ENCODE results near the gene SATB1.

The SATB1 gene

DNA sequence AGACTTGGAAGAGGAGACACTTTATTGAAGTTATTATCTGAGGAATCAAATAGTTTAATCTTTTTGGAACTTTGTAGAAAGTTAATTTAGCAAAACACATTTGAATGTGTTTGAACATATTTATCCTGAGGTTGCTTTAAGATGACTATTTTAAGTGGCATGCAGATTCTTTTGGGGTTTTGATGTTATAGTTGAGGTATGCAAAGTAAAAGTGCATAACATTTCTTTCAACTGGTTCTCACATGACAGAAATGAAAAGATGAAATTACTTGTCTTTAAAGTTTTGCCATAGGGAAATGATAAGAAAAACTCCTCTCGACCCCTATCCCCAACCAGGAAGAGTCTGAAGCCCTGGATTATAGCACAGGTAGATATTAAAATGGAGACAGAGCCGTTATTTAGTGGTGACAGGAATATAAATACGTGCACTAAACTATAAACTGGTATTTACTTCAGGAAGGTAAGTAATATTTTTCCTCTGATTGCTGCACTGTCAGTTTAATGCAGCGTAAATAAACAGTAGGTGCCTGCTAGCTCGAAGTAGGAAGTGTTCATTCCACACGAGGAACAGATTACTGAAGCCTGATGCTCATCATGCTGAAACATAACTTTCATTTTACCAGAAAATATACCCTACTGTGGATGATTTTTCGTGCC is 15.1 kb upstream of the SATB1 start:
- H3K4me1 ChIP-seq (ENCODE audit: insufficient read depth, low read length, poor library complexity, severe bottlenecking), result peaks cover 85% of the 10 kb centered on the region
- TF ChIP-seq CTCF (conservative IDR thresholded peaks at IDR 0.05; ENCODE audit: low read length) (no peak), EZH2phosphoT487 (IDR thresholded peaks at IDR 0.05; ENCODE audit: borderline replicate concordance) (no peak)
- H3K4me3 ChIP-seq (ENCODE audit: low read length, poor library complexity, severe bottlenecking), result peak overlapping the region; percentile 99
- no peaks in the 10 kb centered on the region for H3K36me3 ChIP-seq (ENCODE audit: insufficient read depth, low read length)
- peak overlapping the region; percentile 96 for H3K4me2 ChIP-seq (ENCODE audit: low read depth, low read length, poor library complexity, severe bottlenecking)
- no peaks in the 10 kb centered on the region for H3K9me3 ChIP-seq (ENCODE audit: insufficient read depth, low read depth, low read length)
- 0 out of 2 replicates have a peak, but pooled peaks cover 8% of the 10 kb centered on the region for H3F3A ChIP-seq (ENCODE audit: low read depth)
- H3K9me2 ChIP-seq (replicated peaks; ENCODE audit: low read depth, low read length), result no peaks in the 10 kb centered on the region
- H3K27me3 ChIP-seq (ENCODE audit: insufficient read depth, low read length, poor library complexity, severe bottlenecking), result no peaks in the 10 kb centered on the region
- peaks cover 64% of the 10 kb centered on the region for H4K20me1 ChIP-seq (ENCODE audit: insufficient read depth, low read length, poor library complexity, severe bottlenecking)
- peaks cover 92% of the 10 kb centered on the region for H3K79me2 ChIP-seq (ENCODE audit: insufficient read depth, low read length)
- 0 out of 2 replicates have a peak overlapping the region, but pooled peaks have one; percentile 15 for H2AFZ ChIP-seq (ENCODE audit: low read length)
- H3K9ac ChIP-seq (ENCODE audit: low read depth, low read length, poor library complexity, severe bottlenecking), result peak overlapping the region; percentile 49

- H4K20me1 ChIP-seq (ENCODE audit: insufficient read depth, low read length, poor library complexity, severe bottlenecking), result peaks cover 63% of the 10 kb centered on the region
- TF ChIP-seq CTCF (conservative IDR thresholded peaks at IDR 0.05; ENCODE audit: low read length) (no peak), EZH2phosphoT487 (IDR thresholded peaks at IDR 0.05; ENCODE audit: borderline replicate concordance) (no peak)
Measured at GRCh38 chr3:18439281-18439680, 14.1 kb upstream of the SATB1 start.

DNA sequence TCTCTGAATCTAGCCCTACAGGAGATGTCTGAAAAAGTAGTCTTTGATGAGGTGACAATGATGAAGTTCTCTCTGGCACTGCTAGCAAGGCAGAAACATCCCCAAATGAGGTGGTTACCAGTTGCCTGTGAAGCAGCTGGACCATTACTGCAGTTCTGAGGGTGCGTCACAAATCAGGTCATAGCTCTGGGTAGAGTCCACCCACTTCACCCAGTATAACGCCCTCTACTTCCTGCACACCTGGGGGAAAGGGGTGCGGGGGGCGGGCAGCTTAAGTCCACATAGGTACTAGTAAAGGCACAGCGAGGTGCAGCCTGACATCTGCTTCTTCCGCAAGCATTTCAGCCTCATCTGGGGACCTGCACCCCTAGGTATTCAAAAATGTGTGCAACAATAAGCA is 13.4 kb upstream of the SATB1 start:
- no peak overlapping the region for H2AFZ ChIP-seq (ENCODE audit: low read length)

More at GRCh38 chr3:18439281-18439680, 14.1 kb upstream of the SATB1 start:
- Histone ChIP-seq H3F3A (ENCODE audit: low read depth) (0 out of 2 replicates have a peak, but pooled peaks cover 8% of the 10 kb centered on the region), H2AFZ (ENCODE audit: low read length) (no peak overlapping the region), H3K36me3 (ENCODE audit: insufficient read depth, low read length) (no peaks in the 10 kb centered on the region), H3K4me3 (ENCODE audit: low read length, poor library complexity, severe bottlenecking) (peak overlapping the region; percentile 99), H3K9me3 (ENCODE audit: insufficient read depth, low read depth, low read length) (no peaks in the 10 kb centered on the region), H3K79me2 (ENCODE audit: insufficient read depth, low read length) (peaks cover 99% of the 10 kb centered on the region), H3K4me1 (ENCODE audit: insufficient read depth, low read length, poor library complexity, severe bottlenecking) (peaks cover 94% of the 10 kb centered on the region), H3K9me2 (replicated peaks; ENCODE audit: low read depth, low read length) (no peaks in the 10 kb centered on the region), H3K27me3 (ENCODE audit: insufficient read depth, low read length, poor library complexity, severe bottlenecking) (no peaks in the 10 kb centered on the region), H3K4me2 (ENCODE audit: low read depth, low read length, poor library complexity, severe bottlenecking) (peak overlapping the region; percentile 96), H3K9ac (ENCODE audit: low read depth, low read length, poor library complexity, severe bottlenecking) (peak overlapping the region; percentile 49)

More for the DNA sequence above, 13.4 kb upstream of the SATB1 start:
- Histone ChIP-seq H4K20me1 (ENCODE audit: insufficient read depth, low read length, poor library complexity, severe bottlenecking) (peaks cover 56% of the 10 kb centered on the region), H3K4me1 (ENCODE audit: insufficient read depth, low read length, poor library complexity, severe bottlenecking) (peaks cover 92% of the 10 kb centered on the region), H3K27me3 (ENCODE audit: insufficient read depth, low read length, poor library complexity, severe bottlenecking) (no peaks in the 10 kb centered on the region), H3K79me2 (ENCODE audit: insufficient read depth, low read length) (peaks cover 99% of the 10 kb centered on the region), H3F3A (ENCODE audit: low read depth) (0 out of 2 replicates have a peak, but pooled peaks cover 8% of the 10 kb centered on the region), H3K9me3 (ENCODE audit: insufficient read depth, low read depth, low read length) (no peaks in the 10 kb centered on the region), H3K9me2 (replicated peaks; ENCODE audit: low read depth, low read length) (no peaks in the 10 kb centered on the region), H3K9ac (ENCODE audit: low read depth, low read length, poor library complexity, severe bottlenecking) (peak overlapping the region; percentile 11), H3K36me3 (ENCODE audit: insufficient read depth, low read length) (no peaks in the 10 kb centered on the region), H3K4me2 (ENCODE audit: low read depth, low read length, poor library complexity, severe bottlenecking) (peak overlapping the region; percentile 96), H3K4me3 (ENCODE audit: low read length, poor library complexity, severe bottlenecking) (peak overlapping the region; percentile 99)
- no peak for TF ChIP-seq CTCF (conservative IDR thresholded peaks at IDR 0.05; ENCODE audit: low read length)
- no peak for TF ChIP-seq EZH2phosphoT487 (IDR thresholded peaks at IDR 0.05; ENCODE audit: borderline replicate concordance)
